ENCODE results near the gene ZNF500.

ZNF500 gene

DNA sequence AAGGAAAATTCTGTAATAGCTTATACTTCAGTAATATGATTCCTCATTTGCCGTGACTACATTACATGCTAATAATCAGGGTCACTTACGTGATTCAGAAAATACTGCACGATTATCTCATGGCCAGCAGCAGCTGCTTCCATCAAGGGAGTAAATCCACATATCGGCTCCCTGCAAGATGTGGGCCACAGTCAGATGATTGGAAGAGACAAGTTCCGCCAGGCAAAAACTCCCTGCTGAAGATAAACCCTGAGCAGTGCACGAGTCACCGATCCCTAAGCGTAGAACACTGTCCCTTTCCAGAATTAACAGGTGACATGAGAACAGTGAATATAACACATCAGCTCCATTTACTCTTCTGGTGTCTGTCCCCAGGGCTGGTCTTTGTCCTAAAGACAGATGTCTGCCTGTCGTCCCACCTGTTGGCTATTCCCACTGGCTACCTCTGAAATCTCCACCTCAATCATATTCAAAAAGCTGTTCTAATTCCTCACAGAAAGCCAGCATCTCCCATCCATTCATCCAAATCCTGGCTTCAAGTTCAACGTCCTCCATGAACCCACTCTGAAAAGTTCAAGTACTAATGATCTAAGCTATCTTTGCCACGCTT is 42.2 kb downstream of the ZNF500 start:
- H3K27me3 ChIP-seq (ENCODE audit: control insufficient read depth in 1 of 2, insufficient read depth in 1 of 2, low read length in 2 of 2): no peaks in the 10 kb centered on the region
- no peak overlapping the region for H2AFZ ChIP-seq (ENCODE audit: low read depth, low read length)
- no peaks in the 10 kb centered on the region for H3K9me3 ChIP-seq (ENCODE audit: control insufficient read depth, low read length)
- no peak overlapping the region for H2BK5ac ChIP-seq (ENCODE audit: low read depth, low read length, poor library complexity, severe bottlenecking)
- peaks cover 2% of the 10 kb centered on the region for H3K4me1 ChIP-seq (ENCODE audit: control insufficient read depth, insufficient read depth, low read depth, low read length)
- H3K79me1 ChIP-seq (replicated peaks; ENCODE audit: low read length, poor library complexity, severe bottlenecking): peaks cover 40% of the 10 kb centered on the region
- no peak overlapping the region for H3K4me3 ChIP-seq (ENCODE audit: insufficient read depth in 1 of 2, low read depth in 1 of 2, low read length in 2 of 2)
- no peak overlapping the region for H2BK15ac ChIP-seq (ENCODE audit: low read depth, poor library complexity, severe bottlenecking)
- no peak overlapping the region for H4K91ac ChIP-seq (ENCODE audit: low read length)
- no peak overlapping the region for H3K4me2 ChIP-seq (ENCODE audit: low read length, poor library complexity, severe bottlenecking)
- no peak overlapping the region for H2BK120ac ChIP-seq (ENCODE audit: low read depth, low read length)
- H3K4ac ChIP-seq (ENCODE audit: low read depth in 1 of 2, low read length in 2 of 2): no peak overlapping the region
- H3K14ac ChIP-seq (ENCODE audit: low read length in 2 of 2): no peak overlapping the region
- no peak overlapping the region for H3K9ac ChIP-seq (ENCODE audit: low read length)
- 95% methylated on average over 11 of the region's 11 CpGs for WGBS
- H3K23ac ChIP-seq (ENCODE audit: low read length in 2 of 2): no peak overlapping the region
- no peak overlapping the region for H4K8ac ChIP-seq (ENCODE audit: low read length)
- no peak for DNase-seq
- no peak overlapping the region for H2BK12ac ChIP-seq (ENCODE audit: low read length in 2 of 2)
- no peak overlapping the region for H2AK5ac ChIP-seq (ENCODE audit: low read length, severe bottlenecking)
- peaks cover 50 to 66% of the 10 kb centered on the region in 2 experiments for H3K36me3 ChIP-seq (ENCODE audit: control insufficient read depth in 1 of 2, insufficient read depth in 2 of 2, low read depth in 1 of 2, low read length in 2 of 2)
- no peak overlapping the region for H3K18ac ChIP-seq (ENCODE audit: low read depth in 1 of 2, low read length in 2 of 2)
- H3K27ac ChIP-seq (ENCODE audit: low read length, poor library complexity, severe bottlenecking): no peak overlapping the region

DNA sequence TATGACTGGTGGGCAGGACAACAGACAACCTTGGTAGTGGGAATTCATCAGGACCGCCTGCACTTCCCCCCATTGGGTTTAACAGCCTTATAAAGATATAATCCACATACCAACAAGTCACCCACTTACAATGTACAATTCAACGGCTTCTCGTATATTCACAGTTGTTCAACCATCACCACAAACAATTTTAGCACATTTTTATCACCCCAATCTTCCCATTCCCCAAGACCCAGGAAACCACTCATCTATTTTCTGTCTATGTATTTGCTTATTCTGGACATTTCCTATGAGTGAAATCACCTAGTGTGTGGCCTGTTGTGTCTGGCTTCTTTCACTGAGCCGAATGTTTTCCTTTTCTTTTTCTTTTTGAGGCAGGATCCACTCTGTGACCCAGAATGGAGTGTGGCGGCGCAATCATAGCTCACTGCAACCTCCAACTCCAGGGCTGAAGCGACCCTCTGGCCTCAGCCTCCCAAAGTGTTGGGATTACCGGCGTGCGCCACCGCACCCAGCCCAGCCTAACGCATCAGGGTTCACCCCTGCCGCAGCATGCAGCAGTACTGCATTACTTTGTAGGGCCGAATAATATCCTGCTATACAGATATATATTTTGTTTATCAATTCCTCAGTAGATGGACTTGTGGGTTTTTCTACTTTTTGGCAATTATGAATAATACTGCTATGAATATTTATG is 43.7 kb downstream of the ZNF500 start:
- 96% methylated on average over 12 of the region's 14 CpGs for WGBS
- no peak overlapping the region for H3K9ac ChIP-seq (ENCODE audit: low read length)
- H3K36me3 ChIP-seq (ENCODE audit: control insufficient read depth in 1 of 2, insufficient read depth in 2 of 2, low read depth in 1 of 2, low read length in 2 of 2): peaks cover 43 to 59% of the 10 kb centered on the region in 2 experiments
- H2BK15ac ChIP-seq (ENCODE audit: low read depth, poor library complexity, severe bottlenecking): no peak overlapping the region
- H3K4me1 ChIP-seq (ENCODE audit: control insufficient read depth, insufficient read depth, low read depth, low read length): peaks cover 2% of the 10 kb centered on the region
- H3K4me2 ChIP-seq (ENCODE audit: low read length, poor library complexity, severe bottlenecking): no peak overlapping the region
- no peaks in the 10 kb centered on the region for H3K9me3 ChIP-seq (ENCODE audit: control insufficient read depth, low read length)
- H2BK5ac ChIP-seq (ENCODE audit: low read depth, low read length, poor library complexity, severe bottlenecking): no peak overlapping the region
- no peak overlapping the region for H4K8ac ChIP-seq (ENCODE audit: low read length)
- no peak overlapping the region for H3K23ac ChIP-seq (ENCODE audit: low read length in 2 of 2)
- no peak overlapping the region for H3K27ac ChIP-seq (ENCODE audit: low read length, poor library complexity, severe bottlenecking)
- H4K91ac ChIP-seq (ENCODE audit: low read length): no peak overlapping the region
- H2BK12ac ChIP-seq (ENCODE audit: low read length in 2 of 2): no peak overlapping the region
- H2AFZ ChIP-seq (ENCODE audit: low read depth, low read length): no peak overlapping the region
- no peak overlapping the region for H3K14ac ChIP-seq (ENCODE audit: low read length in 2 of 2)
- no peak overlapping the region for H2BK120ac ChIP-seq (ENCODE audit: low read depth, low read length)
- no peak overlapping the region for H2AK5ac ChIP-seq (ENCODE audit: low read length, severe bottlenecking)
- H3K27me3 ChIP-seq (ENCODE audit: control insufficient read depth in 1 of 2, insufficient read depth in 1 of 2, low read length in 2 of 2): no peaks in the 10 kb centered on the region
- H3K4ac ChIP-seq (ENCODE audit: low read depth in 1 of 2, low read length in 2 of 2): no peak overlapping the region
- DNase-seq: no peak
- H3K18ac ChIP-seq (ENCODE audit: low read depth in 1 of 2, low read length in 2 of 2): no peak overlapping the region
- peaks cover 36% of the 10 kb centered on the region for H3K79me1 ChIP-seq (replicated peaks; ENCODE audit: low read length, poor library complexity, severe bottlenecking)
- H3K4me3 ChIP-seq (ENCODE audit: insufficient read depth in 1 of 2, low read depth in 1 of 2, low read length in 2 of 2): no peak overlapping the region

DNA sequence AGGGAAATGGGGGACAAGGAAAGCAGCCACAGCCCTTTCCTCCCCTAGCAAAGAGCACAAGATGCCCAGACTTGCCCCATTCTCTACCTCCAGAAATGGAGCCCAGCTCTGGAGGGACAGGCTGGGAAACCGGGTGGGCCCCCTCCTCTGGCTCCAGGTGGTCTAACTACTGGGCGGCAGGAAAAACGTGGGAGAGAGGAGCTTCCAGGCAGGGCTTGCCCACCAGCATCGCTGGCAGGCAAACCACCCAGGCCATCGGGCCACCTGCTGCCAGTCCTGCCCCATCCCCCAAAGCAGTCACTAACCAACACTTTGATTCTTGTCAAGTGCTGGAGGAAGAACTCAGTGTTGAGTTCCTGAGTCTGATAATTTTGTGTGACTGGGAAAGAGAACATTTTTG is 48.5 kb downstream of the ZNF500 start:
- peaks cover 2% of the 10 kb centered on the region for H3K4me1 ChIP-seq (ENCODE audit: control insufficient read depth, insufficient read depth, low read depth, low read length)
- no peak overlapping the region for H3K23ac ChIP-seq (ENCODE audit: low read length in 2 of 2)
- H3K9ac ChIP-seq (ENCODE audit: low read length): no peak overlapping the region
- no peak overlapping the region for H4K8ac ChIP-seq (ENCODE audit: low read length)
- H2BK15ac ChIP-seq (ENCODE audit: low read depth, poor library complexity, severe bottlenecking): no peak overlapping the region
- no peak for DNase-seq
- no peaks in the 10 kb centered on the region for H3K27me3 ChIP-seq (ENCODE audit: control insufficient read depth in 1 of 2, insufficient read depth in 1 of 2, low read length in 2 of 2)
- no peak overlapping the region for H2AFZ ChIP-seq (ENCODE audit: low read depth, low read length)
- H2AK5ac ChIP-seq (ENCODE audit: low read length, severe bottlenecking): no peak overlapping the region
- H3K14ac ChIP-seq (ENCODE audit: low read length in 2 of 2): no peak overlapping the region
- 53% methylated on average over 4 of the region's 5 CpGs for WGBS
- H3K27ac ChIP-seq (ENCODE audit: low read length, poor library complexity, severe bottlenecking): no peak overlapping the region
- peaks cover 30% of the 10 kb centered on the region for H3K79me1 ChIP-seq (replicated peaks; ENCODE audit: low read length, poor library complexity, severe bottlenecking)
- H3K18ac ChIP-seq (ENCODE audit: low read depth in 1 of 2, low read length in 2 of 2): no peak overlapping the region
- no peak overlapping the region for H2BK5ac ChIP-seq (ENCODE audit: low read depth, low read length, poor library complexity, severe bottlenecking)
- H3K4ac ChIP-seq (ENCODE audit: low read depth in 1 of 2, low read length in 2 of 2): no peak overlapping the region
- no peak overlapping the region for H4K91ac ChIP-seq (ENCODE audit: low read length)
- no peak overlapping the region for H2BK12ac ChIP-seq (ENCODE audit: low read length in 2 of 2)
- no peak overlapping the region for H2BK120ac ChIP-seq (ENCODE audit: low read depth, low read length)
- H3K4me2 ChIP-seq (ENCODE audit: low read length, poor library complexity, severe bottlenecking): no peak overlapping the region
- H3K9me3 ChIP-seq (ENCODE audit: control insufficient read depth, low read length): no peaks in the 10 kb centered on the region
- H3K4me3 ChIP-seq (ENCODE audit: insufficient read depth in 1 of 2, low read depth in 1 of 2, low read length in 2 of 2): no peak overlapping the region
- H3K36me3 ChIP-seq (ENCODE audit: control insufficient read depth in 1 of 2, insufficient read depth in 2 of 2, low read depth in 1 of 2, low read length in 2 of 2): peaks cover 41 to 48% of the 10 kb centered on the region in 2 experiments

- no peak for DNase-seq
- H2BK15ac ChIP-seq (ENCODE audit: low read depth, poor library complexity, severe bottlenecking): no peak overlapping the region
- H2BK5ac ChIP-seq (ENCODE audit: low read depth, low read length, poor library complexity, severe bottlenecking): no peak overlapping the region
- no peak overlapping the region for H3K18ac ChIP-seq (ENCODE audit: low read depth in 1 of 2, low read length in 2 of 2)
- H3K79me1 ChIP-seq (replicated peaks; ENCODE audit: low read length, poor library complexity, severe bottlenecking): peaks cover 25% of the 10 kb centered on the region
- 94% methylated on average over 2 of the region's 2 CpGs for WGBS
- no peak overlapping the region for H2AK5ac ChIP-seq (ENCODE audit: low read length, severe bottlenecking)
- H3K27ac ChIP-seq (ENCODE audit: low read length, poor library complexity, severe bottlenecking): no peak overlapping the region
- peaks cover 47 to 52% of the 10 kb centered on the region in 2 experiments for H3K36me3 ChIP-seq (ENCODE audit: control insufficient read depth in 1 of 2, insufficient read depth in 2 of 2, low read depth in 1 of 2, low read length in 2 of 2)
- H3K9ac ChIP-seq (ENCODE audit: low read length): no peak overlapping the region
- no peaks in the 10 kb centered on the region for H3K27me3 ChIP-seq (ENCODE audit: control insufficient read depth in 1 of 2, insufficient read depth in 1 of 2, low read length in 2 of 2)
- H3K4me1 ChIP-seq (ENCODE audit: control insufficient read depth, insufficient read depth, low read depth, low read length): no peaks in the 10 kb centered on the region
- H4K8ac ChIP-seq (ENCODE audit: low read length): no peak overlapping the region
- H2AFZ ChIP-seq (ENCODE audit: low read depth, low read length): no peak overlapping the region
- no peak overlapping the region for H3K14ac ChIP-seq (ENCODE audit: low read length in 2 of 2)
- no peak overlapping the region for H3K4me3 ChIP-seq (ENCODE audit: insufficient read depth in 1 of 2, low read depth in 1 of 2, low read length in 2 of 2)
- H3K9me3 ChIP-seq (ENCODE audit: control insufficient read depth, low read length): no peaks in the 10 kb centered on the region
- H4K91ac ChIP-seq (ENCODE audit: low read length): no peak overlapping the region
- H3K4me2 ChIP-seq (ENCODE audit: low read length, poor library complexity, severe bottlenecking): no peak overlapping the region
- H3K4ac ChIP-seq (ENCODE audit: low read depth in 1 of 2, low read length in 2 of 2): no peak overlapping the region
- H2BK12ac ChIP-seq (ENCODE audit: low read length in 2 of 2): no peak overlapping the region
- no peak overlapping the region for H2BK120ac ChIP-seq (ENCODE audit: low read depth, low read length)
- no peak overlapping the region for H3K23ac ChIP-seq (ENCODE audit: low read length in 2 of 2)
Measured at GRCh38 chr16:4714996-4715395, 52.0 kb downstream of the ZNF500 start.
